Measurements from ENCODE around the gene IL10RA. TPM values are rescaled to one million over a fixed set of nuclear protein-coding genes. Genes with fewer than 3 reads are reported as not detected.

IL10RA gene
- total and polyA plus RNA-seq, 2 of the 4 experiments (the other 2 are of a cell fraction), result 0.12 TPM; not detected in 1

- Histone ChIP-seq H4K91ac (ENCODE audit: insufficient read depth, low read depth, low read length) (no peak overlapping the region), H3K4me1 (ENCODE audit: control insufficient read depth, insufficient read depth, low read length) (no peaks in the 10 kb centered on the region), H3K4me2 (ENCODE audit: low read depth, low read length) (no peak overlapping the region), H3K27me3 (ENCODE audit: control insufficient read depth, insufficient read depth, low read length) (peaks cover 8% of the 10 kb centered on the region; the same call in 1 of the 2 replicates), H4K5ac (ENCODE audit: low read depth, low read length) (no peak overlapping the region), H3K14ac (replicated peaks; ENCODE audit: low read depth, low read length) (no peak overlapping the region), H2BK5ac (ENCODE audit: low read depth, low read length, poor library complexity, severe bottlenecking) (no peak overlapping the region), H3K4ac (ENCODE audit: low read depth, low read length) (no peak overlapping the region), H3K9me3 (ENCODE audit: control insufficient read depth, insufficient read depth, low read length) (no peaks in the 10 kb centered on the region), H2AFZ (replicated peaks; ENCODE audit: low read length, poor library complexity) (no peak overlapping the region), H3K56ac (ENCODE audit: extremely low read depth, insufficient read depth, low read length) (no peak overlapping the region), H3K18ac (ENCODE audit: low read depth, low read length) (no peak overlapping the region), H3K27ac (ENCODE audit: insufficient read depth, low read length) (no peak overlapping the region), H2BK20ac (ENCODE audit: low read depth, low read length) (no peak overlapping the region), H4K20me1 (ENCODE audit: insufficient read depth, low read length) (no peaks in the 10 kb centered on the region), H4K8ac (ENCODE audit: low read depth in 2 of 2, low read length in 2 of 2) (no peak overlapping the region), H3K9ac (ENCODE audit: low read depth, low read length) (no peak overlapping the region), H2AK5ac (ENCODE audit: low read depth, low read length) (no peak overlapping the region), H2BK15ac (ENCODE audit: low read depth, low read length) (no peak overlapping the region), H2BK120ac (ENCODE audit: low read depth, low read length) (no peak overlapping the region), H2AK9ac (replicated peaks; ENCODE audit: low read depth, low read length, poor library complexity) (no peak overlapping the region), H3K36me3 (ENCODE audit: control insufficient read depth, insufficient read depth, low read length) (no peaks in the 10 kb centered on the region), H3K23ac (ENCODE audit: low read depth, low read length) (no peak overlapping the region), H3K4me3 (ENCODE audit: insufficient read depth, low read depth, low read length) (no peak overlapping the region), H3K9me1 (ENCODE audit: insufficient read depth, low read length) (no peaks in the 10 kb centered on the region), H3K79me1 (ENCODE audit: low read depth in 1 of 2, low read length in 2 of 2) (no peaks in the 10 kb centered on the region)
- BruUV-seq (replicated peaks), result no TSS peak
- ChIA-PET CTCF (interaction anchor here (0.6 kb wide), 1 partner anchor 67 kb away, joined by 3 read pairs; no protein-coding TSS in a partner anchor), POLR2A (ENCODE audit: unreplicated experiment) (no interaction called here)
- in situ Hi-C loops (cut with MboI; ENCODE audit: low sequenced_read_pairs) (no loop called here), dilution Hi-C loops (cut with HindIII; ENCODE audit: low sequenced_read_pairs, unreplicated experiment) (no loop called here), intact Hi-C loops (cut with micrococcal nuclease) (no loop called here)
- no peak for TF ChIP-seq MAZ (IDR thresholded peaks at IDR 0.05; ENCODE audit: borderline replicate concordance, low read depth, low read length)
- DNase-seq, result no peak
- WGBS, 2 experiments (ENCODE audit: extremely low coverage in 2 of 2, insufficient read length in 1 of 2), result 17% methylated on average over 3 of the region's 5 CpGs; no CpG with 5 or more reads in 1 of the 2 experiments
- ATAC-seq (ENCODE audit: low read depth), result no peak
These were observed 60.1 kb downstream of the IL10RA start for GRCh38 chr11:118046051-118046963.
